Cardiac septum (tissue), 1 donor: ENCODE results near the gene ENO1. TPM values are rescaled to one million over a fixed set of nuclear protein-coding genes. Genes with fewer than 3 reads are reported as not detected.
A peak's percentile ranks its signal among the peaks of the same experiment; 100 is the strongest.
"Not testable (repeated sequence)": the region's sequence is repeated elsewhere in the genome, so short reads cannot be mapped to it uniquely, and the experiment has no call there.

Source experiments
- DNase-seq: peaks from one replicate; pipeline ENCODE4 v3.0.0-alpha.2; 2020; ENCODE audit warnings: low spot score
- intact Hi-C: fragments of 100-400 bp; cut with DNase I; formaldehyde crosslinking; loops from one replicate; pipeline ENCODE4 v1.14.0; 2022
- microRNA-seq: library from miRNA; unstranded; fragments of <30 nt; microRNA quantifications from one replicate; pipeline ENCODE4 v1.2.0, GENCODE V29; 2020
- total RNA-seq: library from RNA; stranded (reverse); fragmentation: NEBNext Ultra II Directional; extraction: Animal tissue kit (Norgen Biotek cat#: 25700); gene quantifications from one replicate; pipeline ENCODE4 v1.2.1, GENCODE V29; 2021
- donor health status: DM: no; HTN: no; CAD: no.

The ENO1 gene
- total RNA-seq, 1 donor from 2014 or later, result 166 TPM

- intact Hi-C loops, result no loop called here
- no peak for DNase-seq
These were observed 57.4 kb downstream of the ENO1 start for GRCh38 chr1:8821084-8821483.

GRCh38 chr1:8818789-8819188 is 59.7 kb downstream of the ENO1 start:
- intact Hi-C loops, result loop anchor here (10.0 kb wide), 1 partner anchor 114 kb away; no protein-coding TSS in a partner anchor
- not testable (repeated sequence) for DNase-seq

GRCh38 chr1:8818325-8818775 is 60.1 kb downstream of the ENO1 start:
- no peak for DNase-seq
- intact Hi-C loops, result loop anchor here (10.0 kb wide), 1 partner anchor 114 kb away; no protein-coding TSS in a partner anchor

GRCh38 chr1:8817412-8818324 is 60.8 kb downstream of the ENO1 start, which contains the start of gene RERE:
Gene RERE (minus strand): TSS chr1:8817640.
- intact Hi-C loops, result loop anchor here (10.0 kb wide), 1 partner anchor 113 kb away; no protein-coding TSS in a partner anchor
- peak; percentile 97 for DNase-seq

- intact Hi-C loops, result loop anchor here (10.0 kb wide), 1 partner anchor 112 kb away; no protein-coding TSS in a partner anchor
- no peak for DNase-seq
These were observed 61.6 kb downstream of the ENO1 start for GRCh38 chr1:8816831-8817411.

- intact Hi-C loops, result loop anchor here (10.0 kb wide), 1 partner anchor 111 kb away; no protein-coding TSS in a partner anchor
- no peak for DNase-seq
These were observed 62.2 kb downstream of the ENO1 start for GRCh38 chr1:8816264-8816663.

- intact Hi-C loops, result loop anchor here (10.0 kb wide), 1 partner anchor 111 kb away; no protein-coding TSS in a partner anchor
These were observed 62.8 kb downstream of the ENO1 start for GRCh38 chr1:8815582-8816151.

GRCh38 chr1:8814865-8815264 is 63.6 kb downstream of the ENO1 start:
- intact Hi-C loops, result loop anchor here (5.0 to 10.0 kb wide), 2 partner anchors 32 to 110 kb away; no protein-coding TSS in a partner anchor
- no peak for DNase-seq

More at GRCh38 chr1:8815582-8816151, 62.8 kb downstream of the ENO1 start:
- no peak for DNase-seq

GRCh38 chr1:8813991-8814390 is 64.5 kb downstream of the ENO1 start:
- DNase-seq, result no peak
- intact Hi-C loops, result loop anchor here (5.0 to 10.0 kb wide), 2 partner anchors 33 to 109 kb away; no protein-coding TSS in a partner anchor

GRCh38 chr1:8813016-8813763 is 65.3 kb downstream of the ENO1 start:
- intact Hi-C loops, result loop anchor here (5.0 to 10.0 kb wide), 2 partner anchors 34 to 108 kb away; no protein-coding TSS in a partner anchor

GRCh38 chr1:8812081-8812480 is 66.4 kb downstream of the ENO1 start:
- intact Hi-C loops, result loop anchor here (5.0 to 10.0 kb wide), 2 partner anchors 35 to 107 kb away; no protein-coding TSS in a partner anchor
- no peak for DNase-seq

More at GRCh38 chr1:8813016-8813763, 65.3 kb downstream of the ENO1 start:
- DNase-seq, result no peak

Small RNA genes within 50 kb of the gene (microRNA-seq; reads per million reads assigned to microRNA genes)
- not detected for gene MIR6728

Other genes with a start within 250 kb of the ENO1 start
- 102 TPM for gene RERE, start 61.0 kb downstream of the ENO1 start, total RNA-seq
- not detected for gene CA6, start 67.2 kb upstream of the ENO1 start, total RNA-seq
- gene SLC2A7, start 147.7 kb upstream of the ENO1 start, total RNA-seq, result not detected
- 1.5 TPM for gene SLC2A5, start 190.9 kb upstream of the ENO1 start, total RNA-seq